Fibroblast of peridontal ligament (primary cell): ENCODE results near the gene TRIM54.
A peak's percentile ranks its signal among the peaks of the same experiment; 100 is the strongest.
"Not testable (repeated sequence)": the region's sequence is repeated elsewhere in the genome, so short reads cannot be mapped to it uniquely, and the experiment has no call there.

Experiments
- DNase-seq: peaks from one replicate; pipeline ENCODE4 v3.0.0-alpha.2; 2010; ENCODE audit errors: extremely low read depth

Gene TRIM54

DNA sequence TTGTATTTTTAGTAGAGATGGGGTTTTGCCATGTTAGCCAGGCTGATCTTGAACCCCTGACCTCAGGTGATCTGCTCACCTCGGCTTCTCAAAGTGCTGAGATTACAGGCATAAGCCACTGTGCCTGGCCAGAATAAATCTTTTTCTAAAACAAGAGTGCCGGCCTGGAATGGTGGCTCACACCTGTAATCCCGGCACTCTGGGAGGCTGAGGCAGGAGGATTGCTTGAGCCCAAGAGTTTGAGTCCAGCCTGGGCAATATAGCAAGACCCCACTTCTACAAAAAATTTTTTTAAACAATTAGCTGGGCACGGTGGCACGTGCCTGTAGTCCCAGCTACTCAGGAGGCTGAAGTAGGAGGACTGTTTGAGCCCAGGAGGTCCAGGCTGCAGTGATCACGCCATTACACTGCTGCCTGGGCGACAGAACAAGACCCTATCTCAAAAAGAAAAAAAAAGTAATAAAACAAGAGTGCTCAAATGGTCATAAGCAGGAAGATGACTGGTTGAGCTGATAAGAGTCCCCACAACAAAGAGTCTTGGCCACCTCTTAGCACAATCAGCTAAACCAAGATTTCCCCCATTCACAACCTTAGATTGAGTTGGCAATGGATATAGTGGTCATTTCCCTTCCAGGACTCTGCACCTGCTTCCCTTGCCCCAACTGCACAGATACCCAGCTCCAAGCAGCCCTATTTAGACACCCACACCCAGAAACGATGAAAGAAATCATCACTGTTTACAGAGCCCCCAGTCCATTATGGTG lies 31.8 kb downstream of the TRIM54 start:
- DNase-seq, result no peak

DNA sequence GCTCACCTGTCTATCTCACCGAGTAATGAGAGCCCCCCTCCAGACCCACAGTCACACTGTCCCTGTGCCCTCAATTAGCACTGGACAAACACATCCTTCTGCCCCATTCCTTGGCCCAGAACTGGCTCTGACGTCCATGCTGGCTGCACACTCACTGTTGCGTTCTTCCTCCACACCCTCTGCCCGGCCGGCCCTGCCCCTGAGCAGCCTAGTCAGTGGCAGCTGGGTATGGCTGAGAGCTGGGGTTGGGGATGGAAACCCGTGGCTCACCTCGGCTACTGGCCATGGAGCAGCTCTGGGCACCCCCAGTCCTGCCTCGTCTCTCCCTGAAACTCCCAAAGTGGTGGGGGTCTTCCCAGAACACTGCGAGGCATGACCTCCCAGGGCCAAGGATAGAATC lies 32.5 kb downstream of the TRIM54 start:
- DNase-seq, result no peak

DNA sequence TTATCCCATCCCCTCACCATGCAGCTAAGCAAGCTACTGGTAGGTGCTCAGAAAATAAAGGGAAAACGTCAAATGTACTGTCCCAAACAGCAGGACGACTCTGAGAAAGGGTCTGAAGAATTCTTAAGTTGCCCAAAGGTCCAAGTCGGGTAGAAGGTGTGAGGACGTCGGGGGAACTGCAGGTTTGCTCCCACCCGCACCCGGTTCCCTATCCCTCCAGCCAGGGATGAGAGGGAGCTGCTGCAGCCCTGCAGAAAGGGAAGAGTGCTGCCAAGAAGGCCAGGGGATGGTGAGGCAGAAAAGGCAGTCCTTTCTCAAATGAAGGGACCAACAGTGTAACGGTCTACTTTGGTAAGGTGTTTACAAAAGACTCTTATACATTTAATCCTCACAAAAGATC lies 32.9 kb downstream of the TRIM54 start:
- DNase-seq, result no peak

DNA sequence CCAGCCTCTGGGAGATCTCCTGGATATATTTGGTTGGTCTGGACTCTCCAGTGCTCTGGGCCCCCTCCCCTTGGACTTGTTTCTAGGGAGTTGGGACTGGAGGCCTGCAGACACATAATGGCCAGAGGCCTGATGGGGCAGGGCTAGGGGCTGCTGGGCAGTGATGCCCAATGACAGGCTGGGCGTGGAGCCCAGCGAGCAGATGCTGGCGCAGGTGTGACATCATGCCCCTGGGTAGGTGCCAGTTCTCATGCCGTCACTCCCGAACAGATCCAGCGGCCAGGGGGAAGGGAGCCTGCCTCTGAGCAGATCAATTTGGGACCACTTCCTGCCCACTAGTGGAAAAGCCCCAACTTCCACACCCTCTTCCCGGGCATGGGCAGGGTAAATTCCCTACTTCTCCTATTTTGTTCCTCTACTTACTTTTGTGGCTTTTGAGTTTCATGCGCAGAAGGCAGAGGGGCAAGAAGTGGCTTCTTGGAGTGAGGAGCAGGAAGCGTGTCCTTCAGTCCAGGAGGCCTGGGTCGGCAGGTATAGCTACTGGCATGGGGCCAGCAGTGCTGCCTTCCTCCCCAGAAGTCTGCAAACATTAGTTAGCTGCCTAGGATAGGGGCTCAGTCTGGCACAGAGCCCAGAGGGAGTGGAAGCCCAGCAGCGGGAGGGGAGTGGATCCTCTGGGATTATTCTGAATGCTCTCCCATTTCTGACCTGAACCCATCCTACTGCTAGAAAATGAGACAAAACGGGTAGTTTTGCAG lies 34.6 kb downstream of the TRIM54 start:
- no peak for DNase-seq

DNA sequence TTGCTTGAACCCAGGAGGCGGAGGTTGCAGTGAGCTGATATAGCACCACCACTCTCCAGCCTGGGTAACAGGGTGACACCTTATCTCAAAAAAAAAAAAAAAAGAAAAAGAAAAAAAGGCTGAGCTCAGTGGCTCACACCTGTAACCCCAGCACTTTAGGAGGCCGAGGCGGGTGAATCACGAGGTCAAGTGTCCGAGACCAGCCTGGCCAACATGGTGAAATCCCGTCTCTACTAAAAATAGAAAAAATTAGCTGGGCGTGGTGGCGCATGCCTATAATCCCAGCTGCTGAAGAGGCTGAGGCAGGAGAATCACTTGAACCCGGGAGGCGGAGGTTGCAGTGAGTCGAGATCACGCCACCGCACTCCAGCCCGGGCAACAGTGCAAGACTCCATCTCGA lies 37.6 kb downstream of the TRIM54 start:
- DNase-seq, result not testable (repeated sequence)

DNA sequence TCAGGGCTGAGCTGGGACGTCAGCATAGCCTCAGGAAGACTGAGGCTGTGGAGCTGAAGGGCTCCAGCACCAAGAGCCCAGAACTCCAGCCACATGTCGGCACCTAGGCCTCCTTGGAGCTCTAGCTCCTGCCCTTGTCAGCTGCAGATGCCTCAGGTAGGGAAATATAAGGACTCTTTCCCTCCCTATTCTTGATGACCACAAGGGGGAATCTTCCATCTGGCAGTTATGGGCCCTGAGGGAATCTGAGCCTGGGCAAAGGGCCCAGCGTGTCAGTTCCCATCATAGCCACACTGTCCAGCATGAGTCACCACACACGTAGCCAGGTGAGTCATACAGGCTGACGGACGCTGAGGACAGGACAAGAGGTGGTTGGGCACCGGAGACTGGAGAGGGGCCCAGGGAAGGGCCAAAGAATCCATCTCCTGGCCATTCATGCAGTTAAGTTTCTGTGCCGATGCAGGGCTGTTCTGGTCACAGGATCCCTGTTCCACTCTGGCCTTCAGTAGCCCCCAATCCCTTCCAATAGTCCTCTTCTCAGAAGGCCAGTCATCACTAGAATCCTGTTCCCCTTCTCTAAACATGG lies 38.8 kb downstream of the TRIM54 start:
- peak; percentile 96 for DNase-seq

DNA sequence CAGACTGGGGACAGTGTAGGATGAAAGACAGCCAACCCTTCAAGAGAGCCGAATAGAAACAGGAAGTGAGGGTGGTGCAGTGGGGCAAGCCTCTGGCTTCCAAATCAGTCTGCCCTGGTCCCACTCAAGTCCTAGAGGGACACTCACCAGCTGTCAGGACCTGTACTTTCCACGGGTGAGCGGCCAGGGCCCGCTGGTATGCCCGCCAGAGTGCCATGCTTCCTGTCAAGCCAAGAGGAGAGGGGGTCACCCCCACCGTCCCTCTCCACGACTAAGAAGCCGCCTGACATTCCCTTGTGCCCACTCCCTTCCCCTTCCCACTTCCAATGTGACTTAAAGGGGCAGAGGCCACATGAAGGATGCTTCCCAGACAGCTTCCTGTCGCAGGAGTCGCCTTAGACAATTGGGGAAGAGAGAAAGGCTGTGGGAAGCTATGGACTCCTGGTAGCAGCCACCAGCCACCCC lies 40.1 kb downstream of the TRIM54 start:
- peak; percentile 16 for DNase-seq

DNA sequence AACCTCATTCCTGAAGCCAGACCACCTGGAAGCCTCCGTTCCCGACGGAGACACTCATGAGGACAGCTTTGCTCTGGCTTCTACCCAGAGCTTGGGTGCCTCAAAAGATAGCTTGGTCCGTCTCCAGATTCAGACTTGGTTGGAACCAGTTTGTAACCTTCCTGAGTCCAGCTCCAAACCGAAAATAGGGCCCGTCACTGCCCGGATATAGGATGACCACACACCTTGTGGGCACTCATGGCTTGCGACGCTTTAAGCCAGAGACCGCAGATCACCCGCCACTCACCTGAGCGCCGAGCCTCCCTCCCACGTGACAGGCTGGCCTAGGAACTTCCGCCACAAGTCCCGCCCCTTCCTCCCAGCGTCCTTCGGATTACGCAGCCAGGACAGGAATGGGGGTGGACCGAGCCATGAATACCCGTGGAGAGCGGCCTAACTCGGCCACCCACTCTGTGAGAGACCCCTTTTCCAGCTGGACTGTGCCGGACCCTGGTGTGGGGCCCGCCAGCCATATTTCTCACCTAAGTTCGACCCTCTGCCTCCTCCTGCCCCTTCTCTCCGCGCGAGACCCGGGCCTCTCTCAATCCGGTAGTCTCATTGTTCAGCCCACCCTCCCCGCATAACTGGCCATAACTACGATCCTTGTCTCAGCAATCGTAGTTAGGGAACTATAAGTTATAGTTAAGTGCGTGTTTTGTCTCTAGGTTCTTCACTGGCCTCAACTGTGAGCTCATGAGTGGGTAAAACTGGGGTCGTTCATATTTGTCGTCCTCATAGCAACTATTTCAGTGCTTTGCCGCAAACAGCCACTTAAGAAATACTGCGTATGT lies 40.8 kb downstream of the TRIM54 start, which contains the start of gene MPV17:
TSS of gene MPV17 (minus strand) at position 332 of the 830 bp plus-strand sequence. CDS start 580 bp downstream, outside the sequence.
- peak; percentile 88 for DNase-seq

DNA sequence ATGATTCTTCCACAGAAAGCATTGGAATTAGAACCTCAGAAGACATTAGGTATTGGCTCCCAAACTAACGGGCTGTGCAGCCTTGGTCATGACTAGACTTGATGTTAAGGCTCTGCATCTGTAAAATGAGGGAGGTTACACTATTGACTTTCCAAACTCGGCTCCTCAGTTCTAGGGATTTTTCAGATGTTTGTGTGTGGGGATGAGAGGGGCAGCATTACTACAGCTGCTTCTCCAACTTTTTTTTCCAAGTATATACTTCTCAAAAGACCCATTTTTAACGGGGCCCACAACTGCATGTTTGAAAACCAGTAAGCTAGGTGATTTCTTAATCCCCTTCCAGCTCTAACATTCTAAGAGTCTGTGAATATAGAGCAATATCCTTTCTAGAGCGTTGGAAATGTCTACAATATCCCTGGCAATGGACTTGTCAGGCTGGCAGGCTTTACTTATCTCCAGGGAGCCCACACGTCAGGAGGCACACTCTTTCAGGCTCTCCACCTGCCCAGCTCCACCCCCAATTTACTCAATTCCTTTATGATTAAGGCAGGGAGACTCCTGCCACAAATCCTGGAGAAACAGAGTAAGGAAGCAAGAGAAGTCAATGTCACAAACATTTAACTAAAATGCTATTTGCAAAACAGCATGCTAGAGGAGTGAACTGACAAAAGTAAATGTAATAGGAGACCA lies 41.5 kb downstream of the TRIM54 start:
- no peak for DNase-seq

DNA sequence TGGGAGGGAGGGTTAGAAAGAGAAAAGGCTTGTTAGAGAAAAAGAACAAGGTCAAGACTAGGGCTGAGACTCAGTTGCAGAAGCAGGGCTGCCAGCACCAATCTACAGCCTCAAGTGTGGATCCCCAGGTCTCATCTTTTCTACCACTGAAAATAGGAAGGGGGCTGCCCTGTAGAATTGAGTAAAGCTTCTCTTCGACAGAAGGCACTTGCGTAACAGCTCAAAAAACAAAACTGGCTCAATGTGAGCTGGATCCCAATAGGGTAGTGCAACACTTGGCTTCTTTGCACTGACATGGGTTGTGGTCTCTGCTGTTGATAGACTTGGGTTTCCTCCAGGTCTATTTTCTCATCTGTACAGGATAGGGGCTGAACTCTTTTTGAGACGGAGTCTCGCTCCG lies 42.5 kb downstream of the TRIM54 start:
- no peak for DNase-seq

DNA sequence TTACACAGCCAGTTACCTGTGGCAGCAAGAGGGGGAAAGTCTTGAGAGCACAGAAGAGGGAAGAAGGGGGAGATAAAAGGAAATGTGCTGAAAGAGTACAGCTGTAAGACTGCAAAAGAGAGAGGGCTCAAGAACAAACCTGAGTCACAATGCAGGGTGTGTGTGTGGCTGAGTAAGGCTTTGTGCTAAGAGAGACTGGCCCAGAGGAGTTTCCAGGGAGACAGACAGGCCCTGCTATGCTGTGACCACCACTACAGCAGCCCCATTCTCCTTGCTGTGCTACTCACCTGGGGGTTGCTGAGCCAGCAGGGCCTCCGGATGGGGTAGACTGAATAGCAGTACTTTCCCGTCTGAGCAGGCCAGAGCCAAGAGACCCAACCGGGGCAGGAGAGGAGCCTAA lies 53.1 kb downstream of the TRIM54 start:
- no peak for DNase-seq

DNA sequence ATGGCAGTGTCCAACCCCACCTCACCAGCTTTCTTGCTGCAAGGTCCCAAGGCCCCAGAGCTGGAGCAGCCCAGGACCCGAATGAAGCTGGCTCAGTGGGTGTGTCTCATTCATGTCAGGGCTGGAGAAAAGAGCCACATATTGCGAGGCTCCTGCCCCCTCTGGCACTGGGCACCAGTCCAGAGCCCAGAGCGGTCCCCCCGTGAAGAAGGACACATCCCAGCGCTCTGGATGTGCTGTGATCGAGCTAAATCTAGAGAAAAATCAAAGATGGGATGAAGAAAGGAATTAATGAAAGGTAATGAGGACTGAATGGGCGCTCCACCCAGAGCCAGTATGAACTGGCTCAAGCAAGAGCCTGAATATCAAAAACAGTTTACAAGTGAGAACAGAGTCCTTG lies 53.9 kb downstream of the TRIM54 start:
- DNase-seq, result no peak

DNA sequence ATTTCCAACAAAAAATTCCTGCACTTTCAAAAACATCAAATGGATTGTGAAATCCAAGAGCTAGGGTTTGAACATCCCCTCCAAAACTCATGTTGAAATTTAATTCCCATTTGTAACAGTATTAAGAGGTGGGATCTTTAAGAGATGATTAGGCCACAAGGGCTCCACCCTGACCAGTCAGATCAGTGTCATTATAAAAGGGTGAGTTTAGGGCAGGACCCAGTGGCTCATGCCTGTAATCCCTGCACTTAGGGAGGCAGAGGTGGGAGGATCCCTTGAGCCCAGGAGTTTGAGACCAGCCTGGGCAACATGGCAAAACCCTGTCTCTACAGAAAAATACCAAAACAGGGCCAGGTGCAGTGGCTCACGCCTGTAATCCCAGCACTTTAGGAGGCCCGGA lies 65.4 kb downstream of the TRIM54 start:
- DNase-seq, result no peak

DNA sequence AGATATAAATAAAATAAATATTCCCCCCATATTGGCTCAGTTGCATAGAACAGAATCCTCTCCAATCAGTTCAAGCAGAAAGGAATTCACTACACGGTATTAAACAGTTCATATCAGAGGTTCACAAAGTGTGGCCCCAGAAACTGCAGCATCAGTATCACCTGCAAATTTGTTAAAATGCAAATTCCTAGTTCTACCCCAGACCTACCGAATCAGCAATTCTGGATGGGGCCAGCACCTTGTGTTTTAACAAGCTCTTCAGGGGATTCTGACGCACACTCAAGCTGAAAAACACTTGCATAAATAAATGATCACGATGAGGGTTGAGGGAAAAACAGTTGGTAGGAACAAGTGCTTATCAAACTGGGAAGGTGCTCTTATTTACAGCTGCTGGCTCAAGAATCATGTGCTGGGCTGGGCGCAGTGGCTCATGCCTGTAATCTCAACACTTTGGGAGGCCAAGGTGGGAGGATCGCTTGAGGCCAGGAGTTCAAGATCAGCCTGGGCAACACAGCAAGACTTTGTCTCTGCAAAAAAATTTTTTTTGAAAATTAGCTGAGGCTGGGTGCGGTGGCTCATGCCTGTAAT lies 68.0 kb downstream of the TRIM54 start:
- DNase-seq, result no peak

DNA sequence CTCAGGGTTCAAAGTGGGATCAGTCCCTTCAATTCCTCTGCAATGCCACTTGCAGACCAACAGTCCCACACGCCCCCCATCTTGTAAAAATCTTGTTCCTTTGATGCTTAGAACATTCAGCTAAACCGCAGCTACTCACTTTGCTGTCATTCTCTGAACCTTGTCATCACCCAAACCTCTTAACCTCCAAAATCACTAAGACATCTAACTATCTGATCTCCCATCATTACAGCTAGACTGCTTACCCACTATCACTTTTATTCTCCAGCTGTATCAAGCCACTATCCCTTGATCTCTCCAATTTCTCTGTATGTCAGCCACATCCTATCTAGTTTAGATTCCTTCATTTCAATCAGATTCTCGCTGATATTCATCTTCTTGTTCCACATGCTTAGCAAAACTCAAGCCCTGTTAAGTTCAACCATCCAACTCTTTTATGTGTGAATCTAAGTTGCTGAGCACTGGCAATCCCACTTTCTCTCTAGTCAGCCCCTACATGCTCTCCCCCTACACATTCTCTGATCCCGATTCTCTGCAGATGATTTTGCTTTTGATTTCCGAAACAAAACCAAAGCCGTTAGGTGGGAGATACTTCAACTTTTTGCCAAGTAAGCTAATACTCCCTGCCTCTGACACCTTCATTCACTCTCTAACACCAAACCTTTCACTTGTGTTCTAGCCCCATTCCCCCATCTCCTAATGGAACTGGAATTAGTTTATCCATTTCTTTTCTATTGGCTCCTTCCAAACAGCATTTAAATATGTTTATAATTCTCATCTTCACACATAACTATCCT lies 69.8 kb downstream of the TRIM54 start:
- no peak for DNase-seq

DNA sequence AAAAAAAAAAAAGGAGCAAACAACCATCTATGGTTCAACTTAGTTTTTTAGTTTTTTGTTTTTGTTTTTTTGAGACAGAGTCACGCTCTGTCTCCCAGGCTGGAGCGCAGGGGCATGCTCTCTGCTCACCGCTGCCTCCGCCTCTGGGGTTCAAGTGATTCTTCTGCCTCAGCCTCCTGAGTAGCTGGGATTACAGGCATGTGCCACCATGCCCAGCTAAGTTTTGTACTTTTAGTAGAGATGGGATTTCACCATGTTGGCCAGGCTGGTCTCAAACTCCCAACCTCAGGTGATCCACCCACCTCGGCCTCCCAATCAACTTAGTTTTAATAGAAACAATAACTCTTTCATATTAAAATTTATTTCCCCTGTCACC lies 71.1 kb downstream of the TRIM54 start:
- DNase-seq, result not testable (repeated sequence)

DNA sequence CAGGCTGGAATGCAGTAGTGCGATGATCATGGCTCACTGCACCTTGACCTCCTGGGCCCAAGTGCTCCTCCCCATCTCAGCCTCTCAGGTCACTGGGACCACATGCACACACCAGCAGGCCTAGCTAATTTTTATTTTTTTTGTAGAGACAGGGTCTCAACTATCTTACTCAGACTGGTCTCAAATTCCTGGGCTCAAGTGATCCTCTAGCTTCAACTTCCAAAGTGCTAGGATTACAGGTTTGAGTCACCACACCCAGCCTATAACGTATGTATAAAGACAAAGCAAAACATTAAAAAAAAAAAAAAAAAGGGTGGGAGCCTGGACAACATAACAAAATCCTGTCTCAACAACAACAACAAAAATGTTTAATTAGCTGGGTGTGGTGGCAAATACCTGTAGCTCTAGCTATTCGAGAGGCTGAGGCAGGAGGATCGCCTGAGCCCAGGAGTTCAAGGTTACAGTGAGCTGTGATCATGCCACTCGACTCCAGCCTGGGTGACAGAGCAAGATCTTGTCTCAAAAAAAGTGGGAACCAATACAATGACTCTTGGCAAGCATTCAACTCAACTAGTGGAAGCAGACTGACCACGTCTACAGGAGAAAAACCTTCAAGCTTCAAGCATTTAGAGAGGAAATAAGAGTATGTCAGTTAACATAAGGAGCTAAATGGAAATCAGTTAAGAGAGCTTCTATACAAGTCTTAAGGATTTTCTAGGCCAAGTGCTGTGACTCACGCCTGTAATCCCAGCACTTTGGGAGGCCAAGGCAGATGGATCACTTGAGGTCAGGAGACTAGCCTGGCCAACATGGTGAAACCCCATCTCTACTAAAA lies 71.8 kb downstream of the TRIM54 start:
- DNase-seq, result peak; percentile 22

DNA sequence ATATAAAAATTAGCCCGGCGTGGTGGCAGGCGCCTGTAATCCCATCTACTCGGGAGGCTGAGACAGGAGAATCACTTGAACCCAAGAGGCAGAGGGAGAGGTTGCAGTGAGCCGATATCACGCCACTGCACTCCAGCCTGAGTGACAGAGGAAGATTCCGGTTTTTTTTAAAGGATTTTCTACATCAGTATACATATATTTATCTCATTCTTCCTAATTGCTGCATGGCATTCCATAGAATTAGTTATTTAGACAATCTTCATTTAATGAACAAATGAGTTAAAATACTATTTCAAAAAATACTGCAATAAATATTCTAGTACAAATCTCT lies 72.3 kb downstream of the TRIM54 start:
- DNase-seq, result no peak

DNA sequence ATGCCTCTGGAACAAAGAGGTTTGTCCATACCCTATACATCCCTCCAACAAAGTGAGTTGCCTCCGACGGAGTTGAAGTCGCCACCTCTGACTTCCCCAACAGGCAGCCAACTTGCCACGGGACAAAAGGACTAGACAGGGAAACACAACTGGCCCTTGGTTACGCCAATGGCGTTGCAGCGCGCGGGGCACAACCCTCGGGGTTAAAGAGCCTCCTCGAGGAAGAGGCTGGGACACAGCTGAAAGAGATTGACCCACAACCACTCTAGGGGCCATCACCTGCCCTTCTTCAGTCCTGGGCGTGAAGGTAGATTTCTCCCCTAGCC lies 73.8 kb downstream of the TRIM54 start:
- peak; percentile 46 for DNase-seq
